HEK293 (cell line): ENCODE measurements around the gene CHRNA7.
"Not testable (repeated sequence)": the region's sequence is repeated elsewhere in the genome, so short reads cannot be mapped to it uniquely, and the experiment has no call there.

Source experiments
- ATF2 ChIP-seq: fragments of 450-650 bp; formaldehyde crosslinking; IDR thresholded peaks from 2 replicates; pipeline ENCODE4 v1.5.1; 2016; ENCODE audit warnings: missing biosample characterization, missing genetic modification characterization, low read depth
- CTCF ChIP-seq: fragments of 450-650 bp; formaldehyde crosslinking; IDR thresholded peaks from 2 replicates; pipeline ENCODE4 v1.5.1; 2016; ENCODE audit warnings: missing biosample characterization, missing genetic modification characterization
- MZF1 ChIP-seq: fragments of 450-650 bp; formaldehyde crosslinking; IDR thresholded peaks from 2 replicates; pipeline ENCODE4 v1.5.1; 2017; ENCODE audit warnings: missing biosample characterization, missing genetic modification characterization, borderline replicate concordance
- PATZ1 ChIP-seq: fragments of 450-650 bp; formaldehyde crosslinking; IDR thresholded peaks from 2 replicates; pipeline ENCODE4 v1.5.1; 2016; ENCODE audit warnings: missing biosample characterization, missing genetic modification characterization
- PBX3 ChIP-seq: sonication (generic); formaldehyde crosslinking; IDR thresholded peaks from 2 replicates; pipeline ENCODE4 v1.8.1; 2022; ENCODE audit warnings: mild to moderate bottlenecking, moderate library complexity, missing genetic modification reagents
- SP2 ChIP-seq: fragments of 450-650 bp; formaldehyde crosslinking; IDR thresholded peaks from 2 replicates; pipeline ENCODE4 v1.5.1; 2016; ENCODE audit warnings: missing biosample characterization, missing genetic modification characterization
- ZBTB48 ChIP-seq: fragments of 450-650 bp; formaldehyde crosslinking; IDR thresholded peaks from 2 replicates; pipeline ENCODE4 v1.5.1; 2016; ENCODE audit warnings: missing biosample characterization, missing genetic modification characterization
- ZNF133 ChIP-seq: fragments of 450-650 bp; formaldehyde crosslinking; IDR thresholded peaks from 2 replicates; pipeline ENCODE4 v1.5.1; 2016; ENCODE audit warnings: missing biosample characterization, missing genetic modification characterization
- ZNF174 ChIP-seq: fragments of 450-650 bp; formaldehyde crosslinking; IDR thresholded peaks from 2 replicates; pipeline ENCODE4 v1.5.0; 2017; ENCODE audit warnings: missing biosample characterization, mild to moderate bottlenecking, missing genetic modification characterization
- ZNF274 ChIP-seq, 2 experiments: fragments of 200-500 bp in 1 of 2; fragments of 450-650 bp in 1 of 2; sonication (Bioruptor generic) in 1 of 2; formaldehyde crosslinking in 1 of 2; IDR thresholded peaks; 2 replicates each; pipeline versions ENCODE4 v1.5.1 to v1.6.1; 2014 to 2016; ENCODE audit warnings: borderline replicate concordance in 1 of 2, inconsistent platforms in 1 of 2, low read length in 1 of 2, missing biosample characterization in 1 of 2, missing genetic modification characterization in 1 of 2
- ZNF292 ChIP-seq: fragments of 450-650 bp; formaldehyde crosslinking; IDR thresholded peaks from 2 replicates; pipeline ENCODE4 v1.5.1; 2016; ENCODE audit warnings: low read depth, missing biosample characterization, missing genetic modification characterization, borderline replicate concordance
- ZNF426 ChIP-seq: fragments of 450-650 bp; formaldehyde crosslinking; IDR thresholded peaks from 2 replicates; pipeline ENCODE4 v1.5.1; 2017; ENCODE audit warnings: missing biosample characterization, missing genetic modification characterization, mild to moderate bottlenecking, inconsistent platforms, moderate library complexity
- ZNF791 ChIP-seq: fragments of 450-650 bp; formaldehyde crosslinking; IDR thresholded peaks from 2 replicates; pipeline ENCODE4 v1.5.1; 2016; ENCODE audit warnings: missing biosample characterization, missing genetic modification characterization
- TF ChIP-seq, protein P1 (sequence below): fragments of 450-650 bp; formaldehyde crosslinking; IDR thresholded peaks from 2 replicates; pipeline ENCODE4 v1.5.1; 2016; ENCODE audit warnings: missing biosample characterization, missing genetic modification characterization, low read depth

- TF ChIP-seq ZNF426 (tag by site-specific recombination); ATF2; ZNF791 (tag by site-specific recombination); ZBTB48; PBX3; CTCF (tag by site-specific recombination); MZF1 (tag by site-specific recombination); ZNF174 (tag by site-specific recombination); PATZ1 (tag by site-specific recombination); ZNF274 (IDR thresholded peaks at IDR 0.05; ENCODE audit: low read length); ZNF274 (tag by site-specific recombination; IDR thresholded peaks at IDR 0.05; ENCODE audit: borderline replicate concordance); ZNF133 (tag by site-specific recombination); ZNF292 (tag by site-specific recombination); SP2 (tag by site-specific recombination): not testable (repeated sequence)
- TF ChIP-seq, protein P1, sequence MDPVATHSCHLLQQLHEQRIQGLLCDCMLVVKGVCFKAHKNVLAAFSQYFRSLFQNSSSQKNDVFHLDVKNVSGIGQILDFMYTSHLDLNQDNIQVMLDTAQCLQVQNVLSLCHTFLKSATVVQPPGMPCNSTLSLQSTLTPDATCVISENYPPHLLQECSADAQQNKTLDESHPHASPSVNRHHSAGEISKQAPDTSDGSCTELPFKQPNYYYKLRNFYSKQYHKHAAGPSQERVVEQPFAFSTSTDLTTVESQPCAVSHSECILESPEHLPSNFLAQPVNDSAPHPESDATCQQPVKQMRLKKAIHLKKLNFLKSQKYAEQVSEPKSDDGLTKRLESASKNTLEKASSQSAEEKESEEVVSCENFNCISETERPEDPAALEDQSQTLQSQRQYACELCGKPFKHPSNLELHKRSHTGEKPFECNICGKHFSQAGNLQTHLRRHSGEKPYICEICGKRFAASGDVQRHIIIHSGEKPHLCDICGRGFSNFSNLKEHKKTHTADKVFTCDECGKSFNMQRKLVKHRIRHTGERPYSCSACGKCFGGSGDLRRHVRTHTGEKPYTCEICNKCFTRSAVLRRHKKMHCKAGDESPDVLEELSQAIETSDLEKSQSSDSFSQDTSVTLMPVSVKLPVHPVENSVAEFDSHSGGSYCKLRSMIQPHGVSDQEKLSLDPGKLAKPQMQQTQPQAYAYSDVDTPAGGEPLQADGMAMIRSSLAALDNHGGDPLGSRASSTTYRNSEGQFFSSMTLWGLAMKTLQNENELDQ (tag by site-specific recombination): not testable (repeated sequence)
These were observed 165.9 kb downstream of the CHRNA7 start for GRCh38 chr15:32196206-32196605.
